SU-DHL-6 (cell line): ENCODE data around the gene CAPN8.

Experiments used
- EZH2phosphoT487 ChIP-seq: fragments of 200-600 bp; sonication (generic), shearing (Covaris generic); conservative IDR thresholded peaks from 2 replicates; pipeline ENCODE4 v1.6.1; 2018; ENCODE audit warnings: mild to moderate bottlenecking, antibody characterized with exemption, low read length, moderate library complexity, mixed read lengths
- TF ChIP-seq, protein P1 (sequence below): fragments of 200-600 bp; sonication (generic); IDR thresholded peaks from one replicate; pipeline ENCODE4 v1.5.1; 2017; ENCODE audit warnings: antibody characterized with exemption, mild to moderate bottlenecking, low read length, moderate library complexity; ENCODE audit not compliant: insufficient read depth, poor library complexity, severe bottlenecking

DNA sequence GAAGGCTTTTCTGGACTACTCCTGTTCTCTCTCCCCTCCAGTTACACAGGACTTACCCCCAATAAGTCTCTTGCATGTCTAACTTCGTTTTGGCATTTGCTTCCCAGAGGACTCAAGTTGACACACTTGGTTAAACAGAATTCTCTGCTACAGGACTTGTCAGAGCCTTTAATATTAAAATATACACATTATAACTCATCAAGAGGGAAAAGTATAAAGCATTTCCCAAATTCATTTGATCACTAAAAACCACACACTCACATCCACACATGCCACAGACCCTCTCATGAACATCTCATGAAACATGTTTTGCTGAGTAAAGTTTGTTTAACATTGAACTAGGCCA, 38.1 kb upstream of the CAPN8 start:
- TF ChIP-seq, protein P1, sequence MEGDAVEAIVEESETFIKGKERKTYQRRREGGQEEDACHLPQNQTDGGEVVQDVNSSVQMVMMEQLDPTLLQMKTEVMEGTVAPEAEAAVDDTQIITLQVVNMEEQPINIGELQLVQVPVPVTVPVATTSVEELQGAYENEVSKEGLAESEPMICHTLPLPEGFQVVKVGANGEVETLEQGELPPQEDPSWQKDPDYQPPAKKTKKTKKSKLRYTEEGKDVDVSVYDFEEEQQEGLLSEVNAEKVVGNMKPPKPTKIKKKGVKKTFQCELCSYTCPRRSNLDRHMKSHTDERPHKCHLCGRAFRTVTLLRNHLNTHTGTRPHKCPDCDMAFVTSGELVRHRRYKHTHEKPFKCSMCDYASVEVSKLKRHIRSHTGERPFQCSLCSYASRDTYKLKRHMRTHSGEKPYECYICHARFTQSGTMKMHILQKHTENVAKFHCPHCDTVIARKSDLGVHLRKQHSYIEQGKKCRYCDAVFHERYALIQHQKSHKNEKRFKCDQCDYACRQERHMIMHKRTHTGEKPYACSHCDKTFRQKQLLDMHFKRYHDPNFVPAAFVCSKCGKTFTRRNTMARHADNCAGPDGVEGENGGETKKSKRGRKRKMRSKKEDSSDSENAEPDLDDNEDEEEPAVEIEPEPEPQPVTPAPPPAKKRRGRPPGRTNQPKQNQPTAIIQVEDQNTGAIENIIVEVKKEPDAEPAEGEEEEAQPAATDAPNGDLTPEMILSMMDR = no peak
- TF ChIP-seq EZH2phosphoT487 = no peak
